HG03565 (cell line): Measurements from ENCODE around the gene CERS1.

Experiments used
- ATAC-seq: cut with Tn5 transposase; IDR thresholded peaks from one replicate; pipeline ENCODE4 v1.9.1; 2021; ENCODE audit warnings: mild to moderate bottlenecking, moderate library complexity; ENCODE audit not compliant: unreplicated experiment

CERS1 gene

DNA sequence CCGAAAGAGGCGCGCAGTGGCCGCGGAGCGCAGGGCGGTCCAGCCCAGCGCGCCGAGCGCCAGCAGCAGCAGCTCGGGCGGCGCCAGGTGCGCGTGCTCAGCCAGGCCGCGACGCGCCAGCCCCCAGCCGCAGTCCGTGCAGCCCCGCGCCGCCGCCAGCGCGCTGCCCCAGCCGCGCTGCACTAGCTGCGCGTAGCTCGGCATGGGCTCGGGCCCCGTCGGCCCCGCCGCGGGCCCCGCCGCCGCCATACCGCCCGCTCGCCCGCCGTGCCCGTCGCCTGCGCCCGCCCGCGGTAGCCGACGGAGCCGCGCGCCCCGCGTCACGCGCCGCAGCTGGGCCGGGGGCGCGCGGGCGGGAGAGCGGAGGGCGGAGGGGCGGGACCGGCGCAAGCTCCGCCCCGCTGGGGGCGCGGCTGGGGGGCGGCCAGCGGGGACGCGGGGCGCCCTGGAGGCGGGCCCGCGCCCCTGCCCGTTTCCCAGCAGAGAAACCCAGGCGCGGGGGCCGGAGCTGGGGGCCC, at the start of gene CERS1:
TSS of gene CERS1 (minus strand) at position 335 of the 518 bp plus-strand sequence. CDS start at position 249, 86 bp downstream.
- ATAC-seq = no peak

DNA sequence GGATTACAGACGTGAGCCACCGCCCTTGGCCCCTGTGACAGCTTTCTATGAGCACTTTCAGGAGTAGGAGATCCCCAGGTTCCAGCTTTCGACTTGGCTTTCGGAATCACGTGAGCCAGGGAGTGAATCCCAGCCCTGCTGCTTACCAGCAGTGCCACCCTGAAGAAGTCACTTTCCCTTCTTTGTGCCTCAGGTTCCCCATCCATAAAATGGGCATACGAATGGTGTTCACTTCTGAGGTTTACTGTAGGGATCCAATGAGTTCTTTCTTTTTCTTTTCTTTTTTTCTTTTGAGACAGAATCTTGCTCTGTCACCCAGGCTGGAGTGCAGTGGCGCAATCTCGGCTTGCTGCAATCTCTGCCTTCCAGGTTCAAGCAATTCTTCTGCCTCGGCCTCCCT, 49.3 kb upstream of the CERS1 start:
- no peak for ATAC-seq

DNA sequence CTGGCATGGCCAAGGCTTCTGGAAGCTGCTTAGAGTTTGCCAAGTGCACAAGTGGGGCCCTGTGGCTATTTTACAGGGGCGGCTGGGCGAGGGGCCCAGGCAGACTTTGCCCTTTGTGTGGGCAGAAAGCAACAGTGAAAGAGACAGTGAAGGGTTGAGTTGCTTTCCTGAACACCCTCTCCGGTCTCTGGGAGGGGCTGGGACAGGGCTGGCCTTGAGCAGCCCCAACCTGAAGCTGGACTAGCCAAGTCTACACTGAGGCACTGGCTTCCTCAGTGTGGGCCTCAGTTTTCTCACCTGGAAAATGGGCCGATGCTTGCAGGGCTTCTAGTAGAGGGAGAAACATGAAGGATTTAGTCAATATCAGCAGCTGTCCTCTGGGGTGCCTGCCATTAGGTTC, 47.5 kb upstream of the CERS1 start:
- no peak for ATAC-seq

DNA sequence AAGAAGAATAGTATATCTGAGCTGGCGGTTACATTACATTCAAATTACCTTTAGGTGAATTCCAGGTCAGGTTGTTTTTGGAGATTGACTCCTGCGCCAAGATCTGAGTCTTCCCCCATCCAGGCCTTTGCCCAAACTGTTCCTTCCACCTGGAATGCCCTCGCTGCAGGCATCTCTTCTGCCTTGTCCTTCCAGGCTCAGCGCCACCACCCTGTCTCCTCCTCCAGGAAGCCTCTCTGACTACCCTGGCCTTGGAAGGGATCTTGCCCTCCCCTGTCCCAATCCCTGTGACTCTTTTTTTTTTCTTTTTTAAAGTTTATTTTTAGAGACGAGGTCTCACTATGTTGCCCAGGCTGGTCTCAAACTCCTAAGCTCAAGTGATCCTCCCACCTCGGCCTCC, 46.7 kb upstream of the CERS1 start:
- ATAC-seq = no peak

- ATAC-seq = no peak
Measured at GRCh38 chr19:18941628-18942354, 45.8 kb upstream of the CERS1 start.

GRCh38 chr19:18940769-18941627, 45.0 kb upstream of the CERS1 start, which contains the start of gene HOMER3:
TSS of gene HOMER3 (minus strand) at chr19:18941217. CDS start at chr19:18938982, 2,235 bp downstream.
- ATAC-seq = no peak

DNA sequence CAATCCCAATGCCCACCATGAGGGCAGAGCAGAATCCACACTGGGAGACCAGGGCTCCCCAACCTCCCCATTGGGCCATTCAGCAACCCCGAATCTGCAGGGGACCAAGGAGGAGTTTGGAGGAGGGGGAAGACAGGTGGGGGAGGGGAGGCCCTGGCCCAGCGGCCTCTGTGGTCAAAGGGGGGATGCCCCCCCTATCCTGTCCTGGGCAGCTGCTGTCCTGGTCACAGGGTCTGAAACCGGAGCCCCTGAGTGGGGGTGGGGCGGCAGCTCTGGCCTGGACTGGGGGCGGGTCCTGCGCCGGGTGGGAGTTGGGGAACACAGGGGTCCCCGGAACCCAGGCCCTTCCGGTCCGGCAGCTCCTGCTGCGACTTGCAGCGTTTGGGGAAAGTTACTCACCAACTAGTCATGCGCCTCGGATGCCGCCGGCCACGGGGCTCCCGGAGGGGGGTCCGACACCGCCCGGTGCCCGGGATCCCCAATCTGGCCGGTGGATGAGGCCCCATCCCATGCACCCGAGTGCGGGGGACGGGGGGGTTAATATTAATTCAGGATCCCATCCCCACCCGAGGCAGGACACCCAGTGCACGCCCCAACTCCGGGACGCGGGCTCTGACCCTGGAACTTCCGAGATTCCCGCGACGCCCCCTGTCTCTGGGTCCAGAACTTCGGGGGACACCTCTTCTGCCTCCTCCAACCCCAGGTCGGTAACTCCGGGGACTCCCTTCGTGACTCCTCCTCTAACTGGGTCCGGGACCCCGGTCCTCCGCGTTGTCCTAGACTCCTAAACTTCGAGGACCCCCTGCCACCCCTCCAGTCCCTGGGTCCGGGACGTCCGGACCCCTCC, 44.2 kb upstream of the CERS1 start:
- ATAC-seq = no peak

DNA sequence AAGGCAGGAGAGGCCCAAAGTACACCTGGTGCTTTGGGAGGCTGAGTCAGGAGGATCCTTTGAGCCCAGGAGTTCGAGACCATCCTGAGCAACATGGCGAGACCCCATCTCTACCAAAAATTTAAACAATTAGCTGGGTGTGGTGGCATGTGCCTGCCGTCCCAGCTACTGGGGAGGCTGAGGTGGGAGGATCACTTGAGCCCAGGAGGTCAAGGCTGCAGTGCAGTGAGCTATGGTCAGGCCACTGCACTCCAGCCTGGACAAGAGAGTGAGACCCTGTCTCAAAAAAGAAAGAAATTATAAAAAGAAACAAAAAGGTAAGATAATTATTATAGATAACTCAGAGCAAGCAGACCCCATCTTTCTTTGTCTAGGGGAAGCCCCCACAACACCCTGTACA, 43.2 kb upstream of the CERS1 start:
- no peak for ATAC-seq

- no peak for ATAC-seq
Measured at GRCh38 chr19:18933297-18933696, 37.3 kb upstream of the CERS1 start.

DNA sequence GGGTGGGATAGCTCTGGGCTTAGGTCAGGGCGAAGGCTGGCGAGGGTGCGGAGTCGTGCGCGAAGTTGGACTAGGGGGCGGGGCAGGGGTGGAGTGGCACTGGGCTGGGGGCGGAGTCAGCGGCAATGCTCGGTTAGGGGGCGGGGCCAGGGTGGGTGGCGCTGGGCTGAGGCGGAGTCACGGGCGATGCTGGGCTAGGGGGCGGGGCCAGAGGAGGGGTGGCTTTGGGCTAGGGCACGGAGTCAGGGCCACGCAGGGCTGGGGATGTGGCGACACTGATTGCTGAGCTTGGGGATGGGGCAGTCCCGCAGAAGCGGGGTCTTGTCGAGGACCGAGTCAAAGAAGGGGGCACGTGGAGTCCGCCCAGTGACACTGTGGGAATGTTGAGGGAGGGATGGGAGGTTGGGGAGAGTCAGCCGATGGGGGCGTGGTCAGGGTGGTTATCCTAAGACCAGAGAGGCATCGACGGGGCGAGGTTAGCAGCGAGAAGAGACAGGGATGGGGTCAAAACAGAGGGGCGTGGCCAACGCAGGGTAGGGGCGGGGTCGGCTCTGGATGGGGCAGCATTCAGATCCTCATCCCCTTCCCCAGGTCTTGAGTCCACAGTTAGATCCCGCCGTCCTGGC, 36.4 kb upstream of the CERS1 start:
- ATAC-seq = no peak

DNA sequence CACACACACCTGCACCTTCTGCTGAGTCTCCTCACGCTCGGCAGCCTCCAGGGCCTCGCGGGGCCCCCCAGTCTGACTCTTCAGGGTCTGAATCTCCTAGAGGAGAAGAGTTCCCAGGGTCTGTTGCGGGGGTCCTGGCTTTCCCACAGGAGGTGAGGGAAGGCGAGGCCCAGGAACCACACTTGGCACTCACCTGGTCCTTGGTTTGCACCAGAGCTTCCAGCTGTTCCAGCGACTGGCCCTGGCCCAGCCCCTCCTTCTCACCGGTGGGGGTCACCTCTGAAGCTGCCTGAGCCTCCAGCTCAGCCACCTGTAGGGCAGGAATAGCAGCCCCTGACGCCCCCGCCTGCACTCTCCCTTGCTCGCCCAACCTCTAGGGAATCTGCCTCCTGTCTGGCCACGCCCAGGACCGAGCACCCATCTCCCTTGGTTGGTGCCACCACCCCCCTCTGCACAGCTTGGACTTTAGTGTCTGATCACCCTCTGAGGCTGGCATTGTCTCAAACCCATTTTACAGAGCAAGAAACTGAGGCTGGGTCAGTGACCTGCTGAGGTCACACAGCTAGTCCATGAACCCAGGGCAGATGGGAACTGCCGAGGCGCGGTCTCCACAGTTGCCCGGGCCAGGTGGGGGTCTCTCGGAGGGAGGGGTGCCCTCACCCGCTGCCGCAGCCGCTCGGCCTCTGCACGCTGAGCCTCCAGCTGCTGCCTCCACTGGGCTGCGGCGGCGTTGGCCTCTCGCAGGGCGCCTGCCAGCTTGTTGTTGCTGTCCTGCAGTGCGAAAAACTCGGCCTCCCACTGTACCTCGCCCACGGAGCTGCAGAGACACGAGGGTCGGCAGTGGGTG, 35.6 kb upstream of the CERS1 start:
- ATAC-seq = no peak

DNA sequence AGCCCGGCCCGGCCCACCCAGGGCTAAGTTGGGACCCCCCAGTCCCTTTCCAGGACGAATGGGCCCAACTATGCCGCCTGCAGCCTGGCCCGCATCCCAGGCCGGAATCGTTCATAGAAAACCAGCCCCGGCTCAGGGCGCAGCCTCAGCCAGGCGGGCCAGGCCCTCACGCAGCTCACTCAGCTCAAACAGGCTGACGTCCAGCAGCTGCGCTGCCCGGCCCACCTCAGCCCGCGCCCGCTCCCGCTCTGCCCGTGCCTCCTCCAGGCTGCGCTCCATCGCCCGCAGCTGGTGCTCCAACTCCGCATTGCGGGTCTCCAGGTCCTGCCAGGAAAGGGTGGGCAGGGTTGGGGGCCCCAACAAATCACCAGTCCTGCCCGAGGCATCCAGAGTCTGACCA, 33.4 kb upstream of the CERS1 start:
- no peak for ATAC-seq

DNA sequence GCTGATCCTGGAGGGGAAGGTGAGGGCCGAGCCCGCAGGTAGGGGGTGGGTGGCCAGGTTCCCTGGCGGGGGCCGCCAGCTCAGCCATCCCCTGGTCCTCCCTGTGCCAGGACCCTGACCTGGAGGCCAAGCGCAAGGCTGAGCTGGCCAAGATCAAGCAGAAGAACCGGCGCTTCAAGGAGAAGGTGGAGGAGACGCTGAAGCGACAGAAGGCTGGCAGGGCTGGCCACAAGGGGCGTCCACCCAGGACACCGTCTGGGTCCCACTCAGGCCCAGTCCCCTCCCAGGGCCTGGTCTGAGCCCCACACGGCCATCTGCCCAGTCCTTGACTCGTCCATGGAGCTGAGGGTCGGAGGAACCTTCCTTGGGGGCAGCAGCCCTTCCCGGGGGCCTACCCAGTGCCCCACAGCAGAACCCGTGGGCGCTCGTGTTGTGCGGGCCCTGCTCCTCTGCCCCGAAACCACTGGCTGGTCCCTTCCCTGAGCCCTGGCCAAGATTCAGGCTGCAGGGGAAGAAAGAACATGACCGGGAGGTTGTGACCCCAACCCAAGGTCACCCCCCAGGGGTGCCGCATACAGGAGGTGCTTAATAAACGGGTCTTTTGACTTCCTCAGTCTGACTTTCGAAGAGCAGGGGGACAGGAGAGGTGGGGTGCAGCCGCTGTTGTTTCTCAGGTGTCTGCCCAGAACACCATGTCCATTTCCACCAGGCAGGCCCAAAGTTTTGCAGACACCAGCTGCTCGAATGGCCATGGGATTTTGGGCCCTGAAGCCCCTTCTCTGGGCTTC, 32.3 kb upstream of the CERS1 start:
- no peak for ATAC-seq

- no peak for ATAC-seq
Measured at GRCh38 chr19:18924684-18925213, 28.8 kb upstream of the CERS1 start.

- no peak for ATAC-seq
Measured at GRCh38 chr19:18922228-18922985, 26.4 kb upstream of the CERS1 start.

GRCh38 chr19:18921593-18921992, 25.6 kb upstream of the CERS1 start:
- ATAC-seq = no peak

DNA sequence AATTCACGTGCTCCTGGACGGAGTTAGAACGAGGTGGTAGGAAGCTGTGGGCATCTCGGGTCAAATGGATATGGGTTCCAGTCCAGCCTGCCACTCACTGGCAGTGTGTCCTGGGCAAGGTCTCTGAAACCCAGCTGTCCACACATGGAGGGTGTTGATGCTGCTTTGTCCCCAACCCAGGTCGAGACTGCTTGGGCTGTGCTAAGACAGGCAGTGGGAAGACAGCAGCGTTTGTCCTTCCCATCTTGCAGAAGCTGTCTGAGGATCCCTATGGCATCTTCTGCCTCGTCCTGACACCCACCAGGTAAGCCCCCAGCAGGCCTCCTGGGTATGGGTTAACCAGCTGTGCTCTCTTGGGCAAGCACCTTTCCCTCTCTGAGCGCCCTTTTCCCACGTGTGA, 24.4 kb upstream of the CERS1 start:
- ATAC-seq = no peak

GRCh38 chr19:18919900-18920214, 23.9 kb upstream of the CERS1 start:
- ATAC-seq = no peak
